NCI-H128 (cell line): ENCODE data around the gene ANGPT4.

Experiments
- DNase-seq: peaks from one replicate; lab custom pipeline; 2025; ENCODE audit not compliant: unreplicated experiment; lab: John Stamatoyannopoulos, UW

ANGPT4 gene

GRCh38 chr20:940926-941325 lies 24.8 kb upstream of the ANGPT4 start:
- no peak for DNase-seq

- no peak for DNase-seq
Observed at GRCh38 chr20:939606-940005, 23.5 kb upstream of the ANGPT4 start.

- no peak for DNase-seq
Observed at GRCh38 chr20:934186-934840, 18.2 kb upstream of the ANGPT4 start.

GRCh38 chr20:933029-933428 lies 16.9 kb upstream of the ANGPT4 start:
- no peak for DNase-seq

GRCh38 chr20:931401-931800 lies 15.3 kb upstream of the ANGPT4 start:
- DNase-seq: no peak

GRCh38 chr20:926670-927069 lies 10.5 kb upstream of the ANGPT4 start:
- DNase-seq: no peak

- no peak for DNase-seq
Observed at GRCh38 chr20:925516-925915, 9.4 kb upstream of the ANGPT4 start.

- no peak for DNase-seq
Observed at GRCh38 chr20:924639-925038, 8.5 kb upstream of the ANGPT4 start.

- DNase-seq: no peak
Observed at GRCh38 chr20:922781-923180, 6.6 kb upstream of the ANGPT4 start.

GRCh38 chr20:921068-921467 lies 4.9 kb upstream of the ANGPT4 start:
- no peak for DNase-seq

GRCh38 chr20:920311-920710 lies 4.2 kb upstream of the ANGPT4 start:
- DNase-seq: no peak

- no peak for DNase-seq
Observed at GRCh38 chr20:919491-919916, 3.4 kb upstream of the ANGPT4 start.

- no peak for DNase-seq
Observed at GRCh38 chr20:917416-917815, 1.3 kb upstream of the ANGPT4 start.

- no peak for DNase-seq
Observed at GRCh38 chr20:916825-917224, 691 bp upstream of the ANGPT4 start.

GRCh38 chr20:914727-915498 lies 1.2 kb downstream of the ANGPT4 start:
- DNase-seq: no peak

GRCh38 chr20:913306-913849 lies 2.8 kb downstream of the ANGPT4 start:
- no peak for DNase-seq

GRCh38 chr20:911882-912600 lies 4.1 kb downstream of the ANGPT4 start:
- DNase-seq: no peak

- DNase-seq: no peak
Observed at GRCh38 chr20:910870-911770, 5.0 kb downstream of the ANGPT4 start.

GRCh38 chr20:910132-910869 lies 5.8 kb downstream of the ANGPT4 start:
- DNase-seq: no peak

- no peak for DNase-seq
Observed at GRCh38 chr20:909641-910040, 6.5 kb downstream of the ANGPT4 start.
